Stimulated activated CD4-positive, alpha-beta T cell treated with anti-CD3 and anti-CD28 coated beads, TNF-alpha, amount 100 ng/mL, for 1 hour (primary cell): ENCODE data around the gene TESMIN.

Experiments
- DNase-seq, 3 donors: peaks; one replicate each; pipeline ENCODE4 v3.0.0-alpha.2; 2020; ENCODE audit warnings: low read depth in 3 of 3, low spot score in 1 of 3

The TESMIN gene

DNA sequence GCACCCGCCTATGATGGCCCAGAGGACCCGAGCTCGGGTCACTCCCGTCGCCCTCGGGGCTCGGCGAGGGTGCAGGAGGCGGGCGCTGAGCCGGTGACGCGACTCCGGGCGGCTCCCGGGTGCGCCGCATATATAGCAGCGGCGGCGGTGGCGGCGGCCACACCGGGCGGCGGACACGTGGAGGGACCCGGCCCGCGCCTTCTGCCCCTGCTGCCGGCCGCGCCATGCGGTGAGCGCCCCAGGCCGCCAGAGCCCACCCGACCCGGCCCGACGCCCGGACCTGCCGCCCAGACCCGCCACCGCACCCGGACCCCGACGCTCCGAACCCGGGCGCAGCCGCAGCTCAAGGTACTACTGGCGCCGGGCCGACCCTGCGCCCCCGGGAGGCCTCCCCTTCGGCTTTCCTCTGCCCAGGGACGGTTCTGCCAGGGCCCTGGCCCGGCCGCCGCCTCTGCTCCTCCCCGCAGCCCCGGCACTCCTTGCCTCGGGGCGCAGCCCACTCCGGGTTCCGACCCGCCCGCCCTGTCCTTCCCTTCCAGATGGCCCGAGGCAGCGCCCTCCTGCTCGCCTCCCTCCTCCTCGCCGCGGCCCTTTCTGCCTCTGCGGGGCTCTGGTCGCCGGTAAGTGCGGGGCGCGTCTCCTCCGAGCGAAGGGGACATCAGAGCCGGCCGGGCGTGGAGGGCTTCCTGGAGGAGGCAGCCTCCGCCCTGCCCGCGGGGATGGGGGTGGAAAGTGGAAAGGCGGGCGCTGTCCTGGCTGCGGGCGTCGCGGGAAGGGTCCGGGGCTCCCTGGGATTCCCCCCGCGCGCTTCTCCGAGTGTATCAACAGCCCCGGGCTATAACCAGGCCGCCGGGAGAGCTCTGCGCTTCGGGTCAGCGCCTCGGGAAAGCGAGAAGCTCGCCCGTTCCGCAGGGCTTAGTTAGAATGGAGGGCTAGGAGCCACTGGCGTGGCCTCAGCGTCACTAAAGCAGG, 66.6 kb downstream of the TESMIN start, which contains the start of gene GAL:
GAL (plus strand) TSS at position 160 of the 972 bp plus-strand sequence; CDS start at position 540, 380 bp downstream.
- DNase-seq, result peak in 1 of 3 donors; percentile 8

DNA sequence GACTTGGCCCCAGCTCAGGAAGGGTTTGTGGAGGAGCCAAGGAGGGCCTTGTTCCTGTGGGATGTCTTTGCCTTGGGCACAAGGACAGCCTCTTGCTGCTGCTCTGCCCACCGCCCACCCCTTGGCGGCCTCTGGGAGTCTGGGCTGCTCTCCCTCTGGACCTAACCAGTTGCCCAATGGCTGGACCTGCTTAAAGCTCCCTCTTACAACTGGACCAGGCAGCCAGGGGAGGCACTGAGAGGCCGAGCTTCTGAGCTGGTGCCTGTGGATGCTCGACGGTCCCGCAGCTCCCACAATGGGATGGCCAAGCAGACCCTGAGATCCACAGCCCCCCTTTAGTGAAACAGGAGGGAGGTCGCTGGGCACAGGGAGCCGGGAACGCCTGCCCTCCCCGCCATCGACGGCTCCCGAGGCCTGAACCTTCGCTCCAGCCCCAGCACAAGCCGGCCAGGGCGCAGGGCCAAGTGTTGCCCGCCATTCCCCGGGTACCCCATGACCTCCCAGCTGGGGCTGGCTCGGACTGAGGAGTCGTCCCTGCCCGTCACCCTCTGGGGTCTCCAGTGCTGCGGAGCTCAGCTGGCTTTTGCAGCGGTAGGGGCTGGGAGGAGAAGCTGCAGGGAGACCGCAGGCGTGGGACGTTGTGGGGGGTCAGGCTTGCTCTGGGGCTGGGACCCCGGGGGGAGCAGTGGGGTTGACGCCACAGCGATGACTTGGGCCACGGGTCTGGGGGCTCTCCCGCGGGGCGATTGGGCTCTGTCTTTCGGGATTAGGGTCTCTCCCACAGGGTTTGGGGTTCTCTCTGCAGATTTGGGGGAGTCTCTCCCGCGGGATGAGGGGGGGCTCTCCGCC, 67.6 kb downstream of the TESMIN start:
- DNase-seq, result no peak

DNA sequence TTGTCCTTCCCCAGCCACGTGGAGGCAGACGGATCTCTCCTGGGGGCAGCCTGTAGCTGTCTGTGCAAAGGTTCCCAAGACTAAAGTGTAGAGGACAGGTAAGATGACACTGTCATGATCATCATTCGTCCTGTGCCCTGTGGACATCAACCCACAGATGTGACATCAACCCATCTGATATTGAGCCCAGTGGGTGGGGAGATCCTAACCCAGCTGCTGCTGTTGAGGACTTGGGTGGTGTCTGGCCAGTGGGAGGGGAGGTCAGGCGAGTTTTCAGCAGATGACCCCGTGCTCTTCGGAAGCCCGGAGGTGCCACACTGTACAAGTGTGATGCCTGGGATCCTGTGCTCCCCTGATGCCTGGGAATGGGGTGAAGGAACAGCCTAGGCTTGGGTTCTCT, 68.2 kb downstream of the TESMIN start:
- DNase-seq, result no peak

DNA sequence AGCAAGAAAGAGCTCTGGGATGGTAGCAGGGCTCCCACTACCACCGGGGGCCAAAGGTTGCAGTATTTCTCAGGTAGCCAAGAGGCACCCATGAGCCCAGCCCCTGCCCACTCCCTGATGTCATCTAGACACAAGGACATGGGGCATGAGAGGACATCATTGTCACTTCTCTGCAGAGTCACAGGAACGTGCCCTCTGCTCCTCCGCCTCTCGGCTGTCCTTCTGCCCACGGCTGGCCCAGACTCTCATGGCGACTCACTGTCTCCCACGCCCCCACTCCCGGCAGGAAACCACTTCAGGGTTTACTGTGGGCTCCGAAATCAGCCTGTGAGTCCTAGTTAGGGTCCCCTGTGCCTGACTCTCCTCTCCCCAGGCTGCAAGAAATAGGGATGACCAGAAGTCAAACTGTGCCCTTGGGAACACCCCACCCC, 68.8 kb downstream of the TESMIN start:
- DNase-seq, result no peak

DNA sequence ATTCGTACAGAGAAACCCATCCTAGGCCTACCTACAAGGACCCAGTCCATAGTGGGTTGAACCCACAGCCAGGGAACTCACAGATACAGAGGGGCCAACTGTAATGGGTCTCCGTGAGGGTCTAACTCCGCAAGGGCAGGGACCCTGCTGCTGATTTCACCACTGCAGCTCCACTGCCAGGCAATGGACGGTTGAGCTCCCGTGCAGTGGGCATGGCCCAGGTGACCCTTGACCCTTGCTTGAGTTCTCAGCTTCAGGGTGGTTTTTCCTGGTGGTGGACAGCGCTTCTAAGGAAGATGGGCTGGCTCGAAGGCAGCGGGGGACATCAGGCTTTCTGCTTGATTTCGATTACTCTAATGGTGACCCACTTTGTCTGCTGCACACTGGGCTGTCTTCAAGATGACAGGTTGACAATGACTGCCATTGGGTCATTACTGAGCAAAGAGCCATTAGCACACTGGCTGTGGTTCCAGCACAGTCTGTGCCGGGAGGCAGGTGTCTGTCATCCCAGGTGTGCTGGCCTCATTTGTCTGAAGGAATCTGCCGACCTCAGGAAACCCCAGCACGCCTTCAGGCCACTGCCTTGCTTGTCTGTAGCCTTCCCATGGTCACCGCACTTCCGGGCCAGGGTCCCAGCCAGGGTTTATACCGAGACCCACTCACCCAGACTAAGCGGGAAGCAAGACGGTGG, 70.6 kb downstream of the TESMIN start:
- no peak for DNase-seq

DNA sequence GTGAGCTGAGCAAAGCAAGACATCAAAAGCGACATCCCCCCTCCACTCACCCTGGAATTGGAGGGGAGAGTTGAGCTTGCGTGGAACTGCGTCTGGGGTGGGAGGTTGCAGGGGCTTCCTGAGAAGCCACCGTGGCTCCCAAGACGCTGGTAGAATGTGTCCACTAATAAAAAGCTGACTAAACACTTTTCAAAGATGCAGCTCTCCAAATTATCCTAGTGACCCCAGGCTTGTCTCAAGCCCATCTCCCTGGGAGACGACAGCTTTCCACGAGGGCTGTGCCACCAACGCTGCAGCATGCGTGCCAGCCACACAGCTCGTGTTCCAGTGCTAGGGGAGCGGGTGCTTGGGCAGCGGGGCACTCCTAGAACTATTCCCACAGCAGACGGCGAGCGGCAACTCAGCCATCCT, 73.3 kb downstream of the TESMIN start:
- no peak for DNase-seq

DNA sequence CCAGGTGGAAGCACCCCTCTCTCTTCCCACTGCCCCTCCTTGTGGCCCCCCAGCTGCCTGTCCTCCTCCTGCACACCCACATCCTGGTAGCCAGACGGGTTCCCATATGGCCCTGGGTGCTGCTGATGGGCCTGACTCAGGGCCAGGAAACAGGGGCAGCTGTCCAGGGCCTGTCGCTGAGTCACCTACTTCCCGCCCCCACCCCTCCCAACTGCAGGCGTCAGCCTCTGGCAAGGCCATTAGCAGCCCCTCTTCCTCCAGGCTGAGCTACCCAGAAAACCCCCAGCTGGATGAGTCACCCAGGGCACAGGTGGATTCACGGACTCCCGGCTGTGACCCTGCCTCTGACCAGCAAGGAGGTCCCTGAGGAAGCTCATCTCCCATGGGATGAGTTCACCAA, 73.9 kb downstream of the TESMIN start:
- no peak for DNase-seq

DNA sequence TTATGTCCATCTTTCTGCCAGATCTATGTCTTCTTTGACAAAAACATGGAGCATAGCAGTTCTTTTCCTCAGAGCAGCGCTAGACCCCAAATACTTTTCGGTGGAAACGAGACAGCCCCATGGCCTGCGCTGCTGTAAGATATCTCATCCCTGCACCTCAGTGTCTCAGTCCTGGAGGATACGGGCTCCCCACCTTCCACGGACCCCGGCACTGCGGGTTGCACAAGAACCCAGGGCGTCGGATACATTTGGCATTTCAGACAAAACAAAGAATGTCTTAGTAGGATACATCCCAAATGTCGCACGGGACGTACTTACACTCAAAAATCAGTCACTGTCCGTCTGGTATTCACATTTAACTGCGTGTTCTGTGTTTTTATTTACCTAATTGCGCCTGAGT, 76.9 kb downstream of the TESMIN start:
- no peak for DNase-seq

DNA sequence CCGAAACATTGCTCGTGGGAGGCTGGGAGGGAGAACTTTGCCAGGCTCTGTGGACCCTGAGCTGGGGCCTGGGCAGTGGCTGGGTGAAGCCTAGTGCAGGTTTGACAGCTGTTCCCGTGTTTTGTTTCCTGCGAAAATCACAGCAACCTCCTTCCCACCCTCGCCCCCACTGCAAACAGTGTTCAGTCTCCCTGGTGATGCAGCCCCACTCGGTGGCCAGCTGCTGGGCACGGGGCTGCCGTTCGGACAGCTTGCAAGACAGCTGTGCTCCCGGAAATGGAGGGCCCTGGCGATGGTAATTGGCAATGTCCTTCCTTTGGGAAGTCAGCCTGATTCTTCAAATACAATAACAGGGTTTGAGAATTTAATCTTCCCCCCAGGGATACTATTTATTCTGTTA, 77.3 kb downstream of the TESMIN start:
- no peak for DNase-seq

DNA sequence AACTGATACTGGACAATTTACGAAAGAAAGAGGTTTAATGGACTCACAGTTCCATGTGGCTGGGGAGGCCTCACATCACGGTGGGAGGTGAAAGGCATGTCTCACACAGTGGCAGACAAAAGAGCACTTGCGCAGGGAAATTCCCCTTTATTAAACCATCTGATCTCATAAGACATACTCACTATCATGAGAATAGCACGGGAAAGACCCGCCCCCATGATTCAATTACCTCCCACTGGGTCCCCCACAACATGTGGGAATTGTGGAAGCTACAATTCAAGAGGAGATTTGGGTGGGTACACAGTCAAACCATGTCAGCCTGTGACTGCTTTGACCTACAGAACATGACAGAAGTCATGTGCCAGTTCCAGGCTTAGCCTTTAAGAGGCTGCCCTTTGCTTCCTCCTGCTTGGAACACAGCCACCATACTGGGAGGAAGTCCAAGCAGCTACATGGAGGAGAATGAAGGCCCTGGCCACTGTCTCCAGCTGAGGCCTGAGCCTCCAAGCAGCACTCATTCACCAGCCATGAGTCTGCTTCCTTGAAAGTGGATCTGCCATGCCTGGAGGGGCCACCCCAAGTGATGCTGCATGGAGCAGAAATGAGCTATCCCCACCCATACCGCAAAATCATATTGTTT, 77.9 kb downstream of the TESMIN start:
- no peak for DNase-seq

DNA sequence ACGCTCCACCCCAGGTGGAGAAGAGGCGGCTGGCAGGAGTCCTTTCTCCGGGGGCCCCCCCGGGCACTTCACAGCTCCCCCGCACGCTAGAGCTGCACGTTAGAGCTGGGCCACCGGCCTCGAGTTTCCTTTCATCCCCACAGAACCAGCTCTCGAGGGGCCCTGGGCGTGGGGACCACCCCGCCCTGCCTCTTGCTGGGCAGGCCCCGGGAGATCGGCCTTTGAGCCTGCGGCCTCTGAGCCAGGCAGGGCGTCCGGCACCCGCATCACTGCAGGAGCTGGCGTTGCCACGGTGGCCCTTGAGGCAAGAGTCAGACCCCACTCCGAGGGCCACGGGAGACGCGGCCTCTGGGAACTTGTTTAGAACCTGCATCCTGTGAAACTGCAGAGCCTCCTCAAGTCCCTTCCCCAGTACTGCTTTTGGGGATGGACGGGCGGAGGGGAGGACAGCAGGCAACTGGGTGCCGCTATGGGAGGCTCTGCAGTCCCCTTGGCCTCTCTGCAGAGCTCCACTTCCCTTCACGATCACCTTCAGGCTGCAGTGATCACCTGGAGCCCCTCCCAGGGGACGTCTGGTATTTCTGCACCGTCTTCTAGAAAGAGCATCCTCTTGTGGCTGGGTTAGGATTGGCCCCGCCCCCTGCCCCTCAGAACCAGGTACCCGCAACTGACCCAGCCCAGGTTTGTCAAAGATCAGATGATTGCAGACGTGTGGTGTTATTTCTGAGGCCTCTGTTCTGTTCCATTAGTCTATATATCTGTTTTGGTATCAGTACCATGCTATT, 80.9 kb downstream of the TESMIN start:
- DNase-seq, result no peak

DNA sequence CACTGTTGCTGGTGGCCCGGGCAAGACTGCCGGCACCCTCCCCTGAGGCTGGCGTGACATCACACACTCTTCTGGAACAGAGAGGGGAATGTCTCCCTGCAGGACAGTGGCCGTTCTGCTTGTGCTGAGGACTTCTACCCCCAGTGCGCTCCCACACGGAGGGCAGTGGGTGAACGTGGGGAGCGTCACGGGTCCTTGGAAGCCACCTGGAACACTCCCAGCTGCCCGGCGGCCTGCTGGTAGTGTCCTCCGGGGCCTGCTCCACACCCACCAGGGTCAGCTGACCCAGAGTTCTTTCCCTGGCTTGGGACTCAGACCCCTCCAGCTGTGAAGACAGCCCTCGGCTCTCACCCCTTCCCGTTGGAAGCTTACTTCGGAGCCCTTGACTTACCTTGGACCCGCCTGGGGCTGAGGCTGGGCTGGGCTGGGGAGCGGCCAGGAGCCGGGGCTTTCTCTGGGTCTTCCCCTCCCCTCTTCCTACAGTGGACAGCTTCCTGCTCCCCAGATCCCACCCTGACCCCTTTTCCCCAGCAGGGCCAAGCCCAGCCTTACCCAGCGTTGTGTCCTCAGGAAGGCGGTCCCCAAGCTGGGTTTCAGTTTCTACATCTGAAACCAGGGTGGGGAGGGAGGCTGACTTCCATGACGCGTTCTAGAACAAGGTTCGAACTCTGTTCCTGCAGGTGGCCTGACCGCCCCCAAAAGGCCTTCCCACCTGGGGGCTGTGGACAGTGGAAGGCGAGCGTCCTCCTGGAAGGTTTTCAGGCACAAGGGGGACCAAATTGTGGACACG, 81.8 kb downstream of the TESMIN start:
- DNase-seq, result no peak

DNA sequence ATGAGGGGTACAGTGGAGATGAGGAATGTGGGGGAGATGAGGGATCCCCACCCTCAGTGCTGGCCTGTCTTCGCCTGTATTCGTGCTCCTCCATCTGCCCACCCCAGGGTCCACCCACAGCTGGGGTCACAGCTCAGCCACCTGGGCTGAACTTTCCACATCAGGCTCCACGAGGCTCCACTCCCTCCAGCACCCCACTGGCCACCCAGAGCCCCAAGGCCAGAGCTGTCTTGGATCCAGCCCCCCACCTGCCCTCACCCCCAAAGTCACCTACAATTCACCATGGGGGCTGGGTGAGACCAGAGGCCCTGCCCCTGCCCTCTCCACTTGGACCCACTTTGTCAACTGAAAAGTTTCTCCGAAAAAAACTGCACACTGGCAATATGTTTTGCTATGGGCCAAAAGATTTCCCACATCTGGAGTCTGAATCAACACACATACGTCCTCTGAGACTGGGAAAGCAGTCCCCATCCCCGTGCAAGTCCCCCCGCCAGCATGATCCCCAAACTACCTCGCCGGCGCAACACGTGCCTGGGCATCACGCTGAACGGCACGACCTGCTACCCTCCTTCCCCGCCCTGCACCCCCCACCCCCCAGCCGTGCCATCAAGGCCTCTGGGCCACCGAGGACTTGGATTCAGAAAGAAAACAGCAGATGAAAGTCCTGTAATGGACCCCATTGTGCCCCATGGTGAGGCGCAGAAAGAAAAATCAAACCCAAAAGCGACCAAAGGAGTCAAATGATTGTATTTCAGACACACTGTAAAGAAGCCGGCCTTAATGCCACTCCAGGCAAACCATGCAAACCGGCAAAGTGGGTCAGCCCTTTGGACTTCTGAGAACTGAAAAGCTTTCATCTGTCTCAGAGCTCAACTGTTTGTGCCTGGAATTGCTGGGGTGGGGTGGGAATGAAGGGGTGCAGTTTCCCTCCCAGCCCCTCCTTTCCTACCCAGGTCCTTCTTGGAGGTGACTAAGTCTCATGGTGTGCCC, 83.5 kb downstream of the TESMIN start:
- DNase-seq, result no peak

DNA sequence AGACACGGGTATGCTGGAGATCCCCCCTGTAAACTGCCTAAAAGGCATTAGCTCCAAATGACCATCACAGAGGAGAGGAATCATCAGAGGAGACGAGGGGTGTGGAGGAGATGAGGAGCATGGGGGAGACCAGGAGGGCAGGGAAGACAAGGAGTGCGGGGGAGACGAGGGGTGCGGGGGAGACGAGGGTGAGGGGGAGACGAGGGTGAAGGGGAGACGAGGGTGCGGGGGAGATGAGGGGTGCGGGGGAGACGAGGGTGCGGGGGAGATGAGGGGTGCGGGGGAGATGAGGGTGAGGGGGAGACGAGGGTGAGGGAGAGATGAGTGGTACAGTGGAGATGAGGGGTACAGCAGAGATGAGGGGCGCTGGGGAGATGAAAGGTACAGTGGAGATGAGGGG, 84.5 kb downstream of the TESMIN start:
- no peak for DNase-seq

DNA sequence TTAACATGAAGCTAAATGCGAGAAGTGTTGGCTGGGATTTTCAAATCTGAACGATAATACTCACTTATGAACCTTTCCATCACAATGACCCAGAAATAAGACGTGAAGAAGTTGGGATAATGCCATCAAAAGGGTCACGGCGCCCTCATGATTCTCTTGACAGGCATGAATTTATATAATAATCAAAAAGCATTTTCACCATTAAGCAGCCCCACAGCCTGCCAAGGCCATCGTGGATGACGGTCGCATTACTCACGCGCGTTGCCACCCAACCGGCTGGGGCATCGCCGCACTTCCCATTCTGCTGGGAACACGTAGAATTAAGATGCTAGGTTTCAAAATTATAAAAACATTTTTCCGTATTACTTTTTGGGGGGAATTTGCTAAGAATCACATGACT, 85.9 kb downstream of the TESMIN start:
- no peak for DNase-seq

DNA sequence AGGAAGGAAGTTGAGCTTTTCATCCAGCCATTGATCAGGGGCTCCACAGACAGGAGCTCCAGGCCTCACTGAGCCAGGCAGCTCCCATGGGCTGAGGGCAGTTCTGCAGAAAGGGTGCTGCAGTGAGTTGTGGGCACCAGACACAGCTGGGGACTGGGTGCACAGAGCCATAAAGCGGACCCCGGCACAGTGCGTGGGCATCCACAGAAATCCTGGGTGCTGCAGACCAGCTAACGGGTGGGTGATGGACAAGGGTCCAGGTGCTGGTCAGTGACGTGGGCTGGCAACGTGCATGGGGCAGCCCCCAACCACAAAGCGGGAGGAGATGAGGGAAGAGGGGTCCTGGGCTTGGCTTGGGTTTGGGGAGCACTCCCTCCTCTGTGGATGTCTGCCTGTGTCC, 86.4 kb downstream of the TESMIN start:
- no peak for DNase-seq

DNA sequence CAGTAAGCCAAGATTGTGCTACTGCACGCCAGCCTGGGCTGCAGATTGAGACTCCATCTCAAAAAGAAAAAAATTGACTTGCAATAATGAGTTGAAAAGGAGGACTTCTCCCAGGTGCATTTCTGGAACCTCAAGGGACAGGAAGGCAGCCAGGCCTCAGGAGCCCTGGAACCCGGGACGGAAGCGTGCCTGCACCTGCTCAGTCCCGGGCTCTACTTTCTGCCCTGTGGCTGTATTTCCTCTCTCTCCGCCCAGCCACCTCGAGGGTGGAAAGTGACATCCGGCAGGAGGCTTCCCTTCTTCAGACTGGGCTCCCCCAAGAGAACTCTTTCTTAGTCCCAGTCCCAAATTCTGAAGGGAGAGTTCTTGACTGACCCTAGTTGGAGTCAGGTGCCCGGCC, 87.2 kb downstream of the TESMIN start:
- no peak for DNase-seq

DNA sequence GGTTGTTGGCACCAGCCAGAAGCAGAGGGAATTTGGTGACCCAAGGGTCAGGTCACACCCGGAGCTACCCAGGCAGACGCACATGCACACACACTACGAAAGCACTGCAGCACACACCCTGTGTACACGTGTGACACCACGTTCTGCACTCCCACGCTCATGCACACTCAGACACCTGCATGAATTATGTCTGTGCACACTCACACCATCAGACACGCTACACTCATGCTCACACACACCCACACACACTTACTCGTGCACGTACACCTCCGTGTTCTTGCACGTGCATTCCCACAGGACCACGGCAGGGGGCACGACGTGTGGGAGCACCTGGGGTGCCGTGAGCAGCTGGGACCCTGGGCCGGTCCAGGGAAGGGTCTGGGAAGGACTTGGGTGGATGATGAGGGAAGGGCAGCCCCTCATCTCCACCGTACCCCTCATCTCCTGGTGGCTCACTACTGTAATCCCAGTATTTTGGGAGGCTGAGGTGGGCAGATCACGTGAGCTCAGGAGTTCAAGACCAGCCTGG, 87.8 kb downstream of the TESMIN start:
- DNase-seq, result no peak
